Sigmoid colon (tissue), 4 donors: ENCODE results near the gene ABAT.

Source experiments
- CTCF ChIP-seq, 4 experiments: fragments of 450-650 bp in 3 of 4; fragments of 200-600 bp in 1 of 4; IDR thresholded peaks; one replicate each; pipeline ENCODE4 v1.5.1; 2016 to 2019; ENCODE audit warnings: antibody characterized with exemption in 4 of 4, mild to moderate bottlenecking in 3 of 4, moderate library complexity in 2 of 4
- POLR2A ChIP-seq, 2 donors: fragments of 450-650 bp; IDR thresholded peaks; one replicate each; pipeline ENCODE4 v1.6.1; 2016; ENCODE audit warnings: antibody characterized with exemption in 2 of 2, mild to moderate bottlenecking in 2 of 2, moderate library complexity in 2 of 2
- POLR2AphosphoS5 ChIP-seq, 4 donors: sonication (generic); formaldehyde crosslinking; IDR thresholded peaks; one replicate each; pipeline ENCODE4 v1.6.1; 2017; ENCODE audit warnings: antibody characterized with exemption in 4 of 4

- TF ChIP-seq CTCF (IDR thresholded peaks at IDR 0.05) (no peak), POLR2A (IDR thresholded peaks at IDR 0.05) (no peak), POLR2AphosphoS5 (IDR thresholded peaks at IDR 0.05) (no peak)
These were observed 88.7 kb downstream of the ABAT start for GRCh38 chr16:8763083-8763482.
